ENCODE measurements around the gene EGFL8. TPM values are rescaled to one million over a fixed set of nuclear protein-coding genes. Genes with fewer than 3 reads are reported as not detected.

The EGFL8 gene
- total RNA-seq, 2 donors from 2014 or later, result 5.7 to 6.9 TPM

- DNase-seq, result no peak
Observed at GRCh38 chr6:32167761-32168262, 3.4 kb downstream of the EGFL8 start.

GRCh38 chr6:32168350-32168749 lies 4.0 kb downstream of the EGFL8 start:
- TF ChIP-seq POLR2A (IDR thresholded peaks at IDR 0.05) (no peak), CTCF (IDR thresholded peaks at IDR 0.05) (no peak)
- Histone ChIP-seq H3K4me1 (no peaks in the 10 kb centered on the region), H3K27ac (no peak overlapping the region), H3K4me3 (no peak overlapping the region), H3K27me3 (no peaks in the 10 kb centered on the region), H3K9me3 (no peaks in the 10 kb centered on the region), H3K36me3 (replicated peaks in 1 of 2; ENCODE audit: insufficient read depth in 1 of 2, low read depth in 2 of 2) (peaks cover 0 to 1% of the 10 kb centered on the region in 2 donors)
- ATAC-seq, result no peak
- WGBS, 2 donors, result 75 to 89% methylated on average over 2 of the region's 2 CpGs
- DNase-seq, result no peak
- intact Hi-C loops (cut with DNase I), result no loop called here

More at GRCh38 chr6:32167761-32168262, 3.4 kb downstream of the EGFL8 start:
- intact Hi-C loops (cut with DNase I), result no loop called here
- Histone ChIP-seq H3K27ac (no peak overlapping the region), H3K9me3 (no peaks in the 10 kb centered on the region), H3K4me3 (no peak overlapping the region), H3K4me1 (no peaks in the 10 kb centered on the region), H3K27me3 (no peaks in the 10 kb centered on the region), H3K36me3 (replicated peaks in 1 of 2; ENCODE audit: insufficient read depth in 1 of 2, low read depth in 2 of 2) (peaks cover 0 to 1% of the 10 kb centered on the region in 2 donors)
- WGBS, 2 donors, result 39 to 41% methylated on average over 6 of the region's 6 CpGs
- no peak for ATAC-seq
- no peak for TF ChIP-seq POLR2A (IDR thresholded peaks at IDR 0.05)
- no peak for TF ChIP-seq CTCF (IDR thresholded peaks at IDR 0.05)

DNA sequence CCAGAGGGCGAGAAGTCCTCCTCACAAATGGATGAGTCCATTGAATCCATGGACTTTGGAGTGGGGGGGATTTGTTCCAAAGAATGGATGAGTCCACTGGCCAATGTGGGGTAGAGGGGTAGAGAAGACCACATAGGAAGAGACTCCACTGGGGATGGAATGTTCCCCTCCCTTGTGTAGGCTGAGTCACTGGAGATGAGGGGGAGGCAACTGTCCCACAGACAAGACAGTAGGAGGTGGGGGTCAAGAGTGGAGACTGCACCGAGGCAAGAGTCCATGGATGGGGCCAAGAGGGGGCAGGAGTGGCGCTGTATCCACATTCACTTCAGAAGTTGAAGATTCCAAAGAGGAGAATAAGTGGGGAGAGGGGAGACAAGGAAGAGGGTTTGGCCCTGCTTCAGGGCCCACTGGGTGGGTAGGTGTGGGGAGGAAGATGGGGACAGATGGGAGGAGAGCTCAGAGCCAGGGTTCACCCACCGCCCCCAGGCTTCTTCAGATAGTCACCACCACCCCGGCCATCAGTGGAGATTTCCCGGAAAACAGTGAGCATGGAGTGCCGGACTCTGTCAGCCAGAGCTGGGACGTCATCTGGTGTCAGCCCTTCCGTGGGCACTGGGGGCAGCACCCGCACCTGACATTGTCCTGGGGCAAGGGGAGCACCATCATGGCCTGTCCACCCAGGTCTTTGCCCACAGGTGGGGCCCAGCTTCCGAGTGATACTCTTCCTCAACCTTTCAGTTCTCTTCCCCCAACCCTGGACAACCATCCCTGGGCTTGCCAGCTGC lies 4.6 kb downstream of the EGFL8 start:
- intact Hi-C loops (cut with DNase I), result no loop called here
- no peak for DNase-seq
- Histone ChIP-seq H3K9me3 (no peaks in the 10 kb centered on the region), H3K27me3 (no peaks in the 10 kb centered on the region), H3K27ac (no peak overlapping the region), H3K4me3 (no peak overlapping the region), H3K4me1 (no peaks in the 10 kb centered on the region), H3K36me3 (replicated peaks in 1 of 2; ENCODE audit: insufficient read depth in 1 of 2, low read depth in 2 of 2) (peaks cover 0 to 1% of the 10 kb centered on the region in 2 donors)
- 80 to 90% methylated on average over 7 to 11 of the region's 11 CpGs for WGBS, 2 donors
- TF ChIP-seq CTCF (IDR thresholded peaks at IDR 0.05) (no peak), POLR2A (IDR thresholded peaks at IDR 0.05) (no peak)
- ATAC-seq, result no peak

- DNase-seq, result no peak
- intact Hi-C loops (cut with DNase I), result no loop called here
- WGBS, 2 donors, result 95 to 97% methylated on average over 8 to 11 of the region's 11 CpGs
- ATAC-seq, result no peak
- H3K27me3 ChIP-seq, result no peaks in the 10 kb centered on the region
- no peak for TF ChIP-seq CTCF (IDR thresholded peaks at IDR 0.05)
- no peak for TF ChIP-seq POLR2A (IDR thresholded peaks at IDR 0.05)
- no peak overlapping the region for H3K4me3 ChIP-seq
- H3K9me3 ChIP-seq, result no peaks in the 10 kb centered on the region
- H3K4me1 ChIP-seq, result peaks cover 9% of the 10 kb centered on the region
- H3K36me3 ChIP-seq (replicated peaks in 1 of 2; ENCODE audit: insufficient read depth in 1 of 2, low read depth in 2 of 2), result peaks cover 0 to 1% of the 10 kb centered on the region in 2 donors
- H3K27ac ChIP-seq, result no peak overlapping the region
Observed at GRCh38 chr6:32170294-32170693, 5.9 kb downstream of the EGFL8 start.
